ENCODE results near the gene WDR45B. TPM values are rescaled to one million over a fixed set of nuclear protein-coding genes. Genes with fewer than 3 reads are reported as not detected.
A peak's percentile ranks its signal among the peaks of the same experiment; 100 is the strongest.
"Not testable (repeated sequence)": the region's sequence is repeated elsewhere in the genome, so short reads cannot be mapped to it uniquely, and the experiment has no call there.

WDR45B gene
- total RNA-seq, 1 experiment from 2014 or later: 110 TPM

GRCh38 chr17:82577300-82577699, 70.9 kb downstream of the WDR45B start:
- Mint-ChIP-seq H3K9me3 (no peaks in the 10 kb centered on the region), H3K4me1 (no peaks in the 10 kb centered on the region), H3K27me3 (ENCODE audit: low read depth) (no peaks in the 10 kb centered on the region), H3K36me3 (ENCODE audit: insufficient read depth in 1 of 3, low read depth in 3 of 3) (peaks cover 27 to 58% (median 51%) of the 10 kb centered on the region in 3 experiments), H3K4me3 (no peak overlapping the region), H3K27ac (no peak overlapping the region)
- peaks cover 5% of the 10 kb centered on the region for H3K79me1 ChIP-seq (ENCODE audit: insufficient read depth, low read depth, low read length, poor library complexity, severe bottlenecking)
- H3K27ac ChIP-seq (ENCODE audit: insufficient read length, low read depth, low read length): no peak overlapping the region
- no peak for TF ChIP-seq CTCF (conservative IDR thresholded peaks at IDR 0.05)
- no peaks in the 10 kb centered on the region for H3K27me3 ChIP-seq (ENCODE audit: insufficient read depth, low read length)
- H3K23me2 ChIP-seq (ENCODE audit: insufficient read length, low read depth, low read length, poor library complexity, severe bottlenecking): no peaks in the 10 kb centered on the region
- H4K8ac ChIP-seq (replicated peaks; ENCODE audit: insufficient read length, low read depth, low read length): no peak overlapping the region
- H3K18ac ChIP-seq (ENCODE audit: insufficient read length, low read depth, low read length): no peak overlapping the region
- no peak overlapping the region for H3K23ac ChIP-seq (ENCODE audit: insufficient read length, low read depth, low read length)
- no peak overlapping the region for H2BK15ac ChIP-seq (ENCODE audit: low read depth, low read length)
- no peak overlapping the region for H2BK12ac ChIP-seq (ENCODE audit: insufficient read length, low read depth, low read length)
- DNase-seq: no peak
- no peak overlapping the region for H2BK120ac ChIP-seq (ENCODE audit: low read depth, low read length, poor library complexity, severe bottlenecking)
- H3K4me1 ChIP-seq (ENCODE audit: insufficient read depth, low read length): no peaks in the 10 kb centered on the region
- H3K9ac ChIP-seq (ENCODE audit: extremely low read depth, insufficient read length, low read length): no peak overlapping the region
- no peak overlapping the region for H4K91ac ChIP-seq (ENCODE audit: insufficient read length, low read depth, low read length)
- no peak overlapping the region for H3K4ac ChIP-seq (ENCODE audit: low read depth, low read length)
- WGBS (ENCODE audit: extremely low coverage, insufficient read length, low lambda C conversion rate): no CpG with 5 or more reads among the region's 18 CpGs
- no peak overlapping the region for H3K4me2 ChIP-seq (ENCODE audit: insufficient read depth, insufficient read length, low read length)
- no peak overlapping the region for H2AFZ ChIP-seq (ENCODE audit: low read length)
- no peak overlapping the region for H2BK5ac ChIP-seq (ENCODE audit: insufficient read length, low read length)
- no peak overlapping the region for H3K14ac ChIP-seq (ENCODE audit: insufficient read depth, low read length)
- H3K9me3 ChIP-seq (ENCODE audit: control insufficient read depth, low read depth, low read length): no peaks in the 10 kb centered on the region
- H2BK20ac ChIP-seq (ENCODE audit: low read depth, low read length, poor library complexity, severe bottlenecking): no peak overlapping the region
- H3T11ph ChIP-seq (ENCODE audit: low read length): no peak overlapping the region
- peaks cover 4% of the 10 kb centered on the region; the same call in 1 of the 2 replicates for H3K79me2 ChIP-seq (ENCODE audit: insufficient read depth, low read length)
- no peak overlapping the region for H4K5ac ChIP-seq (ENCODE audit: insufficient read length, low read depth, low read length)
- H4K20me1 ChIP-seq (ENCODE audit: control insufficient read depth, insufficient read depth, insufficient read length): peaks cover 2% of the 10 kb centered on the region
- no peak overlapping the region for H2AK5ac ChIP-seq (ENCODE audit: insufficient read length, low read length)
- H3K56ac ChIP-seq (ENCODE audit: insufficient read length, low read depth, low read length): no peak overlapping the region

GRCh38 chr17:82575581-82576221, 72.5 kb downstream of the WDR45B start:
- H3K27me3 ChIP-seq (ENCODE audit: insufficient read depth, low read length); DNase-seq; H2AK5ac ChIP-seq (ENCODE audit: insufficient read length, low read length); H3K23me2 ChIP-seq (ENCODE audit: insufficient read length, low read depth, low read length, poor library complexity, severe bottlenecking); H2BK120ac ChIP-seq (ENCODE audit: low read depth, low read length, poor library complexity, severe bottlenecking); H3K9me3 ChIP-seq (ENCODE audit: control insufficient read depth, low read depth, low read length); H4K5ac ChIP-seq (ENCODE audit: insufficient read length, low read depth, low read length); H3K4ac ChIP-seq (ENCODE audit: low read depth, low read length); H3K14ac ChIP-seq (ENCODE audit: insufficient read depth, low read length); H3K9me3 Mint-ChIP-seq; H4K91ac ChIP-seq (ENCODE audit: insufficient read length, low read depth, low read length); H3K27me3 Mint-ChIP-seq (ENCODE audit: low read depth); H3K79me2 ChIP-seq (ENCODE audit: insufficient read depth, low read length); H3K4me1 ChIP-seq (ENCODE audit: insufficient read depth, low read length); H3K27ac ChIP-seq (ENCODE audit: insufficient read length, low read depth, low read length); H3K9ac ChIP-seq (ENCODE audit: extremely low read depth, insufficient read length, low read length); H3K23ac ChIP-seq (ENCODE audit: insufficient read length, low read depth, low read length); H2BK20ac ChIP-seq (ENCODE audit: low read depth, low read length, poor library complexity, severe bottlenecking); H2AFZ ChIP-seq (ENCODE audit: low read length); H3K4me1 Mint-ChIP-seq; H4K20me1 ChIP-seq (ENCODE audit: control insufficient read depth, insufficient read depth, insufficient read length); H2BK5ac ChIP-seq (ENCODE audit: insufficient read length, low read length); H2BK12ac ChIP-seq (ENCODE audit: insufficient read length, low read depth, low read length); H3K56ac ChIP-seq (ENCODE audit: insufficient read length, low read depth, low read length); H3K4me3 Mint-ChIP-seq; H4K8ac ChIP-seq (replicated peaks; ENCODE audit: insufficient read length, low read depth, low read length); H3K79me1 ChIP-seq (ENCODE audit: insufficient read depth, low read depth, low read length, poor library complexity, severe bottlenecking); H3K4me2 ChIP-seq (ENCODE audit: insufficient read depth, insufficient read length, low read length); H3T11ph ChIP-seq (ENCODE audit: low read length); H3K18ac ChIP-seq (ENCODE audit: insufficient read length, low read depth, low read length); H2BK15ac ChIP-seq (ENCODE audit: low read depth, low read length): not testable (repeated sequence)
- WGBS (ENCODE audit: extremely low coverage, insufficient read length, low lambda C conversion rate): no CpG with 5 or more reads among the region's 52 CpGs
- peak overlapping the region in 2 of 3 experiments; percentile 3 to 78; a peak in 3 of 7 replicates for H3K27ac Mint-ChIP-seq
- H3K36me3 Mint-ChIP-seq (ENCODE audit: insufficient read depth in 1 of 3, low read depth in 3 of 3): peaks cover 31 to 64% (median 58%) of the 10 kb centered on the region in 3 experiments
